ENCODE data around the gene CRHR1.

DNA sequence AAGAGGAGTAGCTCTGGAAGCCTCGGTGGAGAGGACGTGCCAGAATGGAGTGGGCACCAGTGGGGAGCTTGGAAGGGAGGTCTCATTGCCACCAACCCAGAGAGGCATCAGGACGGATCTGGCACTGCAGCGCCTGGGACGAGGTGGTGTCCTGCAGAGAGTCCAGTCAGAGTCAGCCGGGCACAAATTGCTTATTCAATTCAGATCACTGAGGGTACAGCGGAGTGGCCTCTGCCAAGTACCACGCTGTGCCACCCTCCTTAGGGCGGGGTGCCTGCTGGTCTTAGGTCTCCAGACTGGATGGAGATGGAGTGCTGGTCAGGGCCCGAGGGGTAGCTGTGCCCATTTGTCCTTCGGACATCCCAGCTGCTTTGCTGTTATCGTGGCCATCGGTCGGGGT is 41.7 kb downstream of the CRHR1 start:
- TF ChIP-seq CTCF (IDR thresholded peaks at IDR 0.05) (no peak), E2F4 (CRISPR knock-in tag; IDR thresholded peaks at IDR 0.05; ENCODE audit: borderline replicate concordance, low read depth) (no peak), CBFB (CRISPR knock-in tag; IDR thresholded peaks at IDR 0.05; ENCODE audit: low read depth) (no peak), KAT7 (CRISPR knock-in tag; IDR thresholded peaks at IDR 0.05; ENCODE audit: borderline replicate concordance) (no peak), ZNF263 (CRISPR knock-in tag; IDR thresholded peaks at IDR 0.05; ENCODE audit: low read depth) (no peak), FOXJ3 (CRISPR knock-in tag; IDR thresholded peaks at IDR 0.05; ENCODE audit: borderline replicate concordance) (no peak), MAX (CRISPR knock-in tag; IDR thresholded peaks at IDR 0.05) (no peak), FOXP1 (CRISPR knock-in tag; IDR thresholded peaks at IDR 0.05; ENCODE audit: borderline replicate concordance) (no peak)
